Rectal smooth muscle tissue (tissue), 1 donor: Measurements from ENCODE around the gene KCNJ4.

Source experiments
- H3K27ac ChIP-seq: one replicate; pipeline ENCODE4 v1.7.0; 2013; ENCODE audit warnings: low read depth, low read length, inconsistent platforms
- H3K27me3 ChIP-seq: one replicate; pipeline ENCODE4 v1.7.0; 2013; ENCODE audit warnings: low read length; ENCODE audit not compliant: control insufficient read depth, insufficient read depth
- H3K36me3 ChIP-seq: one replicate; pipeline ENCODE4 v1.7.0; 2013; ENCODE audit warnings: low read length; ENCODE audit not compliant: control insufficient read depth, insufficient read depth
- H3K4me1 ChIP-seq: one replicate; pipeline ENCODE4 v1.7.0; 2013; ENCODE audit warnings: low read length; ENCODE audit not compliant: control insufficient read depth, insufficient read depth
- H3K4me3 ChIP-seq: one replicate; pipeline ENCODE4 v1.7.0; 2013; ENCODE audit warnings: low read length
- H3K9ac ChIP-seq: one replicate; pipeline ENCODE4 v1.7.0; 2013; ENCODE audit warnings: low read length

KCNJ4 gene

DNA sequence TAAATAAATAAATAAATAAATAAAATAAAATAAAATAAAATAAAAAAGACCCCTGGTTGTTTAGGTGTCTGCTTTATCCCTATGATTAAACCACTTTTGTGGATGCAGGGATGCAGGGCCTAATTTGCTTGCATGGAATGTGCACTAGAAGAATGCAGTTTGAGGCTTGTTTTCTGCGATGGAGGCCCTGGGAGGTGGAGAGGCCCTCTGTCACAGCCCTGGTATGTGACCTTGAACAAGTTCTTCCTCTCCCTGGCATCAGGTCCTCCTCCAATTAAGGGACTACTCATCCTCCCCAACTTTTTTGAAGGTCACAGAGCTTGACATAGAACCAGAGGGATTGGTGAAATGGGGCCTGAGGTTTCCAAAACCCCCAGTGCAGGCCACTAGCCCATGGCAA is 22.7 kb downstream of the KCNJ4 start:
- H3K9ac ChIP-seq = no peak overlapping the region
- H3K27ac ChIP-seq = no peak overlapping the region
- no peaks in the 10 kb centered on the region for H3K4me1 ChIP-seq
- H3K27me3 ChIP-seq = no peaks in the 10 kb centered on the region
- H3K36me3 ChIP-seq = no peaks in the 10 kb centered on the region
- no peak overlapping the region for H3K4me3 ChIP-seq

GRCh38 chr22:38431266-38432010 is 23.6 kb downstream of the KCNJ4 start:
- no peak overlapping the region for H3K9ac ChIP-seq
- H3K4me1 ChIP-seq = no peaks in the 10 kb centered on the region
- no peaks in the 10 kb centered on the region for H3K36me3 ChIP-seq
- no peak overlapping the region for H3K4me3 ChIP-seq
- H3K27me3 ChIP-seq = no peaks in the 10 kb centered on the region
- no peak overlapping the region for H3K27ac ChIP-seq

DNA sequence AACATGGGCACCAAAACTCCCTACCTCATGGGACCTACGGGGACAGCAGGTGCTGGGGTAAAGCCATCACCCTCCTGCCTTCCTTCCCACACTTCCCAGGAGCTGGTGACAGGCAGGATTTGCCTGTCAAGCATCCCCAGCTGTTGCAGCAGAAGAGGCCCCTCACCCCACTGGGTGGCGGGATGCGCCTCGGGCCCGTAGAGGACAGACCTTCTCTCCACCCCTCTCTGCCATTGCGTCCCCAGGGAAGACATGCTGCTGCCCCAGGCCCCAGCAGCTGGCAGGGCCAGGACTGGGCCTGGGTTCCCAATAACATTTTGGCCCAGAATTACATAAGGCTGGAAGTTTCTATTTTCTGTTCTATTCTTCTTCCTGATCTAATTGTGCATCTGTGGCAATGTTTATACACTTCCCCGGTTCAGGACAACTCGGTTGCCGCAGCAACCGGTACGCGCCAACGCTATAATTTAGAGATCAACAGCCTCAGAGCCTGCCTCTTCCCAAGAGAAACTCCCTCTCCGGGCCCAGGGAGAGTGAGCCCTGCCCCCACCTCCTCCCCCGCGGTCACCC is 25.4 kb downstream of the KCNJ4 start:
- Histone ChIP-seq H3K27me3 (no peaks in the 10 kb centered on the region), H3K27ac (no peak overlapping the region), H3K9ac (no peak overlapping the region), H3K36me3 (no peaks in the 10 kb centered on the region), H3K4me3 (no peak overlapping the region), H3K4me1 (no peaks in the 10 kb centered on the region)

DNA sequence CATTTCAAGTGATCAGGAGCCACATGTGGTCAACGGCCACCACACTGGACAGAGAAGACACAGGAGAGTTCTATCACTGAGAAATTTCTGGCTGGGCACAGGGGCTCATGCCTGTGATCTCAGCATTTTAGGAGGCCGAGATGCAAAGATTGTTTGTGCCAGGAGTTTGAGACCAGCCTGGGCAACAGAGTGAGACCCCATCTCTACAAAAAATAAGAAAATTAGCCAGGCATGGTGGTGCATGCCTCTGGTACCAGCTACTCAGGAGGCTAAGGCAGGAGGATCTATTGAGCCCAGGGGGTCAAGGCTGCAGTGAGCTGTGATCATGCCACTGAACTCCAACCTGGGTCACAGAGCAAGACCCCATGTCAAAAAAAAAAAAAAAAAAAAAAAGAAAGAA is 26.3 kb downstream of the KCNJ4 start:
- no peak overlapping the region for H3K27ac ChIP-seq

GRCh38 chr22:38427940-38428339 is 27.1 kb downstream of the KCNJ4 start:
- Histone ChIP-seq H3K4me3 (no peak overlapping the region), H3K27me3 (no peaks in the 10 kb centered on the region), H3K27ac (no peak overlapping the region), H3K9ac (no peak overlapping the region), H3K36me3 (no peaks in the 10 kb centered on the region), H3K4me1 (no peaks in the 10 kb centered on the region)

More for the DNA sequence above, 26.3 kb downstream of the KCNJ4 start:
- Histone ChIP-seq H3K27me3 (no peaks in the 10 kb centered on the region), H3K4me3 (no peak overlapping the region), H3K9ac (no peak overlapping the region), H3K36me3 (no peaks in the 10 kb centered on the region), H3K4me1 (no peaks in the 10 kb centered on the region)

DNA sequence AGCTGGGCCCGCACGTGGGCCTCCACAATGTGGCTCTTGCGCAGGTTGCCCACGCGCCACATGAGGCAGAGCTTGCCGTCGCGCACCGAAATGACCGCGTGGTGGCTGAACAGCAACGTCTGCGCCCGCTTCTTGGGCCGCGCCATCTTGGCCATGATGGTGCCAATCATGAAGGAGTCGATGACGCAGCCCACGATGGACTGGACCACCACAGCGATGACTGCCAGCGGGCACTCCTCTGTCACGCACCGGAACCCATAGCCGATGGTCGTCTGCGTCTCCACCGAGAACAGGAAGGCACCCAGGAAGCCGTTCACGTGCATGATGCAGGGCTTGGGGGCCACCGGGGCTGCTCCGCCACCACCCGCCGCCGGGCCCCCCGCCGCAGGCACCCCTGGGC is 27.5 kb downstream of the KCNJ4 start:
- Histone ChIP-seq H3K9ac (no peak overlapping the region), H3K4me3 (no peak overlapping the region), H3K27me3 (no peaks in the 10 kb centered on the region), H3K36me3 (no peaks in the 10 kb centered on the region), H3K27ac (no peak overlapping the region), H3K4me1 (no peaks in the 10 kb centered on the region)

- H3K27me3 ChIP-seq = no peaks in the 10 kb centered on the region
- H3K27ac ChIP-seq = no peak overlapping the region
- H3K4me3 ChIP-seq = no peak overlapping the region
- H3K4me1 ChIP-seq = no peaks in the 10 kb centered on the region
- H3K9ac ChIP-seq = no peak overlapping the region
- no peaks in the 10 kb centered on the region for H3K36me3 ChIP-seq
These were observed 28.4 kb downstream of the KCNJ4 start for GRCh38 chr22:38426628-38427027.

GRCh38 chr22:38424525-38425080 is 30.4 kb downstream of the KCNJ4 start:
- Histone ChIP-seq H3K27me3 (no peaks in the 10 kb centered on the region), H3K27ac (no peak overlapping the region), H3K4me1 (no peaks in the 10 kb centered on the region), H3K9ac (no peak overlapping the region), H3K36me3 (no peaks in the 10 kb centered on the region), H3K4me3 (no peak overlapping the region)

- Histone ChIP-seq H3K4me1 (no peaks in the 10 kb centered on the region), H3K27me3 (no peaks in the 10 kb centered on the region), H3K9ac (no peak overlapping the region), H3K27ac (no peak overlapping the region), H3K36me3 (no peaks in the 10 kb centered on the region), H3K4me3 (no peak overlapping the region)
These were observed 31.2 kb downstream of the KCNJ4 start for GRCh38 chr22:38423512-38424503.

GRCh38 chr22:38422611-38423511 is 32.1 kb downstream of the KCNJ4 start:
- no peaks in the 10 kb centered on the region for H3K36me3 ChIP-seq
- H3K9ac ChIP-seq = no peak overlapping the region
- H3K27ac ChIP-seq = no peak overlapping the region
- H3K27me3 ChIP-seq = no peaks in the 10 kb centered on the region
- no peaks in the 10 kb centered on the region for H3K4me1 ChIP-seq
- no peak overlapping the region for H3K4me3 ChIP-seq

DNA sequence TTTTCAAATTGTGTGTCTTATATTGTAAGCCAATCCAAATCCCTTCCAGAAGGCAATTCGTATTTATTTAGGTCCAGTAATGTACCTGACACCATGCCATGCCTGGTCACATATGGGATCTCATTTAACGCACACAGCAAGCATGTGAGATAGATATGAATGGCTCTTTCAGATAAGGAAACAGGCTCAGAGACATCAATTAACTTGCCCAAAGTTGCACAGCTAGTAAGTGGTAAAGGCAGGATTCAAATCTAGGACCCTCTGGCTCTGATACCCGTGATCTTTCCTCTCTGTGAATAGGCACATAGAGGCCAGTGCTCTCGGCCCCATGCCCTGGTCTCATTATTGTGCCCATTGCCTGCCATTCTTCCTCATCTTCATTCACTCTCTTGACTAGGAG is 34.3 kb downstream of the KCNJ4 start:
- H3K27ac ChIP-seq = no peak overlapping the region
- no peak overlapping the region for H3K9ac ChIP-seq
- no peaks in the 10 kb centered on the region for H3K36me3 ChIP-seq
- no peaks in the 10 kb centered on the region for H3K27me3 ChIP-seq
- no peak overlapping the region for H3K4me3 ChIP-seq
- H3K4me1 ChIP-seq = no peaks in the 10 kb centered on the region
